T-helper 1 cell treated with Interleukin-12 subunit alpha and Interleukin-12 subunit beta and Interleukin-4 antibody, amounts not matched to agents 30 ng/mL and 1 ng/mL, for 36 hours (primary cell): Measurements from ENCODE around the gene INPP5E. TPM values are rescaled to one million over a fixed set of nuclear protein-coding genes. Genes with fewer than 3 reads are reported as not detected.

Source experiments
- intact Hi-C: fragments of 100-400 bp; cut with micrococcal nuclease; formaldehyde crosslinking; loops from one replicate; pipeline ENCODE4 v1.15.1; 2024
- total RNA-seq: library from RNA; stranded (reverse); gene quantifications from 2 replicates; pipeline ENCODE4 v1.2.3, GENCODE V29; 2022

Gene INPP5E, protein sequence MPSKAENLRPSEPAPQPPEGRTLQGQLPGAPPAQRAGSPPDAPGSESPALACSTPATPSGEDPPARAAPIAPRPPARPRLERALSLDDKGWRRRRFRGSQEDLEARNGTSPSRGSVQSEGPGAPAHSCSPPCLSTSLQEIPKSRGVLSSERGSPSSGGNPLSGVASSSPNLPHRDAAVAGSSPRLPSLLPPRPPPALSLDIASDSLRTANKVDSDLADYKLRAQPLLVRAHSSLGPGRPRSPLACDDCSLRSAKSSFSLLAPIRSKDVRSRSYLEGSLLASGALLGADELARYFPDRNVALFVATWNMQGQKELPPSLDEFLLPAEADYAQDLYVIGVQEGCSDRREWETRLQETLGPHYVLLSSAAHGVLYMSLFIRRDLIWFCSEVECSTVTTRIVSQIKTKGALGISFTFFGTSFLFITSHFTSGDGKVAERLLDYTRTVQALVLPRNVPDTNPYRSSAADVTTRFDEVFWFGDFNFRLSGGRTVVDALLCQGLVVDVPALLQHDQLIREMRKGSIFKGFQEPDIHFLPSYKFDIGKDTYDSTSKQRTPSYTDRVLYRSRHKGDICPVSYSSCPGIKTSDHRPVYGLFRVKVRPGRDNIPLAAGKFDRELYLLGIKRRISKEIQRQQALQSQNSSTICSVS
- total RNA-seq, result 23.2 and 23.8 TPM in 2 replicates

GRCh38 chr9:136439481-136440408 is at the start of gene INPP5E:
Gene INPP5E, minus strand, starts transcription at chr9:136439845. Its CDS starts 426 bp downstream, at chr9:136439419.
- intact Hi-C loops, result loop anchor here (1.0 to 2.0 kb wide), 4 partner anchors 29 to 76 kb away; partner anchors contain the start of genes DNLZ, ENTR1, PMPCA and SEC16A

GRCh38 chr9:136488247-136489214 is 48.9 kb upstream of the INPP5E start:
- intact Hi-C loops, result loop anchor here (10.0 kb wide), 1 partner anchor 396 kb away; the partner anchor contains the start of gene TRAF2

DNA sequence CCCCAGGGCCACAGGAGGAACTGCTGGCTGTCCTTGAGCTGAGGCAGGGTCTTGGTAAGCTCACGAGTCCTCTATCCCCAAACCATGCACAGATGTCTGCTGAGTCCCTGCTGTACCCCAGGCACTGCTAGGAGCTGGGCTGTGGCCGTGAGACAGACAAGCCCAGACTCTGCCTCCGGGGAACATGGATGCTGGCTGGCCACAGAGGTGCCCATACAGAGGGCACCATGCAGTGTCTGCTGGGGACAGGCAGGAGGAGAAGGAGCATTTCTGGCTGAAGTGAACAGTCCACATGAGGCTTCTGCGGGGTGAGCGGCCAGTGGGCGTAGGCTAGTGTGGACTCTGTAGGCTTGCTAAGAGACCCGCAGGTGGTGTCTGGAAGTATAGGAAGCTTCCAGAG is 48.0 kb upstream of the INPP5E start:
- intact Hi-C loops, result loop anchor here (10.0 kb wide), 1 partner anchor 397 kb away; the partner anchor contains the start of gene TRAF2

DNA sequence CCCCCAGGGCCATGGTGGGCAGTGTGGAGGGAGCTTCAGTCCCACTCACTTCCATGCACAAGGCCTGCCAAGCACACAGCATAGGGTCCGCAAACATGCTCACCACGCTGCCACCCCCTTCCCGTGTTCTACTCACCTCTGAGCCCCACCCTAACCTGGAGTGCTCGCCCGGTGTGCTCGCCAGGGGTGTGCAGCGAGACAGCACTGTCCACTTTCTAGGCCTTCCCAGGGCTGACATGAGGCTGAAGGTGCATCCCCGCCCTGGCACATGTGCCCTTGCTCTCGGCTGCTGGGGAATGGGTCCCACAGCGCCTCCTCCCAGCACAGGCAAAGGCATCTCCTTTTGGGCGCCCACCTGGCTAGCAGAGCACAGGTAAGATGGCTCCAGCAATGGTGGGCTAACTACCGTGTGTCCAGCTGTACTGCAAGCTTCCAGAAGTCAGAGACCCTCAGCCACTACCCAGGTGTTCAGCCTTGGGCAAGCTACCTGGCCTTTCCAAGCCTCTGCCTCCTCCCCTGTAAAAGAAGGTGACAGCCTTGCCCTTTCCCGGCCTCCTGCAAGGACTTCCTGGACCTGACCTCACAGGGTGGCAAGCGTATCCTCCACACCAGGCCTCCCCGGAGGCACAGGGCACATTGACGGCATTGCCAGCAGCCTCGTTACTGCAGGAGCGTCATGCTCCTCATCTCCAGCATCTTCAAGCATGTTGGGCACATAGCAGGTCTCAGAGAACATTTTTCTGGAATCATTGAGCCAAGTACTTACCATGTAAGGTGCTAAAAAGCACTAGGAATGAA is 47.4 kb upstream of the INPP5E start:
- intact Hi-C loops, result loop anchor here (10.0 kb wide), 1 partner anchor 398 kb away; the partner anchor contains the start of gene TRAF2

DNA sequence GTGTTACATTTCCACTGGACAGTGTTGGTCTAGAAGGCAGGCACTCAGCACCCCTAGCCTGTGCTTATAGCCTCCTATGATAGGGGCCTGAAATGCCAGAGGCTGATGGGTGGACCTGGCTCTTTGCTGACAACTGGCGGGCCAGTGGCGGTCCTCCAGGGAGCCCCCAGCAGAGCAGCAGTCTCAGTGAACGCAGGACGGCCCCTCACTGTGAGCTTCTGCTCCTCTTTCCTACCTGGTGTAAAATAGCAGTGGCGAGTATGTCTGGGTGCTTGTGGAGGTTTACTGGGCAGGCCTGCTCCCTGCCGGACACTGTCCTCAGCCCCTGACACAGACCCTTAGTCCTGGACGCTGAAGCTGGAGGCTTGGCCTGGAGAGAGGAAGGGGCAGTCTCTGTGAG is 46.5 kb upstream of the INPP5E start:
- intact Hi-C loops, result loop anchor here (10.0 kb wide), 1 partner anchor 399 kb away; the partner anchor contains the start of gene TRAF2

- intact Hi-C loops, result loop anchor here (1.0 to 10.0 kb wide), 6 partner anchors 27 to 399 kb away; partner anchors contain the start of gene TRAF2
Measured at GRCh38 chr9:136485049-136486045, 45.7 kb upstream of the INPP5E start.

- intact Hi-C loops, result loop anchor here (1.0 to 10.0 kb wide), 9 partner anchors 28 to 1108 kb away; partner anchors contain the start of genes CAMSAP1, TRAF2, TUBB4B and ZMYND19
Measured at GRCh38 chr9:136484153-136485048, 44.8 kb upstream of the INPP5E start.

DNA sequence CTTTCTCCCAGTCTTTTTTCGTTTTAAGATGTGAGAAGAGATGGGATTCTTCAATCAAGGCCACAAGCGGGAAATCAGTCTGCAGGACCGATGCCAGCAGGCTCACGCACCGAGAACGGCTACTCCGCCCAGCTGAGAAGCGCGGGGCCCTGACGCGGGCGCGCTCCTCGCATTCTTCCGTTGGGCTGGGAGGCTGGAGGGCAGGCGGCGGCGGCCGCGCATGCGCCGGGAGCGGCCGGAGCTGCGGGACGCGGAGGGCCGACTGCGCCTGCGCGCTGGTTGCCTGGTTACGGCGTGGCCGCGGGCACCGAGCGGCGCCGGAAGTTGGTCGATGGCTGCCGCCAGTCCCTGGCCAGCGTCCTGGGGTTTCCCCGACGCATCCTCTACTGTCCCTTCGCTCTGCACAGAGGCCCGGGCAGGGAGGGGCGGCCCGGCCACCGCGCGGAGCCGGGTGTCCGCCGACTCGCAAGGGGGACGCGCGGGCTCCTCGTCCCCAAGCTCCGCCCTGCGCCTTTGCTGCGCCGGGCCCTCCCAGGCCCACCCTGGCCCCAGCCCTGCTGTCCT is 44.0 kb upstream of the INPP5E start:
- intact Hi-C loops, result loop anchor here (1.0 to 10.0 kb wide), 16 partner anchors 44 to 1122 kb away; partner anchors contain the start of genes AGPAT2, ARRDC1, CAMSAP1 and DNLZ

DNA sequence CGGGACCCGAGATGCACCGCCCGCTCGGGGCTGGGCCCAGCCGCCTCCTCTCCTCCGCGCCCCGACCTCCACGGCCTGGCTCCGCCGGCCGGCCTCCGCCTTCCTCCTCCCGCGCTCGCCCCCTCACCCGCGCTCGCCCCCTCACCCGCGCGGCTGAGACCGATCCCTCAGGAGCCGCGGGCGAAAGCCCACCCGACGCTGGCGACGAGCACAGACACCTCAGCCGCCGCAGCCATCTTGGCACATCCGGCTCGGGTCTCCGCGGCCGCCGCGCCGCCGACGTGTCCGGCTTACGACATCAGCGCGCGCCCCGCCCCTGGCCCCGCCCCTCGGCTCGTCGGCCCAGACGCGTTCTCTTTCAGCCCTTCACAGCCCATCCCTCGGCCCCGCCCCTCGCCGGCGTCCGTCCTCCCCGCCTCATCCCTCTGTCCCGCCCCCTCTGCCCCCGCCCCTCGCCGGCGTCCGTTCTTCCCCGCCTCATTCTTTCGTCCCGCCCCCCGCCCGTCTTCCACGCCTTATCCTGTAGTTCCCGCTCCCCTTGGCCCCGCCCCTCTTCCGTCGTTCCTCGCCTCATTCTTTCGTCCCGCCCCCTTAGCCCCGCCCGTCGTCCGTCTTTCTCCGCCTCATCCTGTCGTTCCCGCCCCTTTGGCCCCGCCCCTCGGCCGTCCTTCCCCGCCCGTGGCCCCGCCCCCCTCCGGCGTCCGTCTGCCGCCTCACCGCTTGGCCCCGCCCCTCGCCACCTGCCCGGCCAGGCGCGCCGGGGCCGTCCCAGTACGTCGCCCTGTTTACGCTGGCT is 43.3 kb upstream of the INPP5E start, which contains the start of gene SEC16A:
TSS of gene SEC16A (minus strand) at position 248 of the 796 bp plus-strand sequence. CDS start 5,425 bp downstream, outside the sequence.
- intact Hi-C loops, result loop anchor here (1.0 to 10.0 kb wide), 17 partner anchors 44 to 1122 kb away; partner anchors contain the start of genes AGPAT2, ARRDC1, CAMSAP1 and DNLZ

DNA sequence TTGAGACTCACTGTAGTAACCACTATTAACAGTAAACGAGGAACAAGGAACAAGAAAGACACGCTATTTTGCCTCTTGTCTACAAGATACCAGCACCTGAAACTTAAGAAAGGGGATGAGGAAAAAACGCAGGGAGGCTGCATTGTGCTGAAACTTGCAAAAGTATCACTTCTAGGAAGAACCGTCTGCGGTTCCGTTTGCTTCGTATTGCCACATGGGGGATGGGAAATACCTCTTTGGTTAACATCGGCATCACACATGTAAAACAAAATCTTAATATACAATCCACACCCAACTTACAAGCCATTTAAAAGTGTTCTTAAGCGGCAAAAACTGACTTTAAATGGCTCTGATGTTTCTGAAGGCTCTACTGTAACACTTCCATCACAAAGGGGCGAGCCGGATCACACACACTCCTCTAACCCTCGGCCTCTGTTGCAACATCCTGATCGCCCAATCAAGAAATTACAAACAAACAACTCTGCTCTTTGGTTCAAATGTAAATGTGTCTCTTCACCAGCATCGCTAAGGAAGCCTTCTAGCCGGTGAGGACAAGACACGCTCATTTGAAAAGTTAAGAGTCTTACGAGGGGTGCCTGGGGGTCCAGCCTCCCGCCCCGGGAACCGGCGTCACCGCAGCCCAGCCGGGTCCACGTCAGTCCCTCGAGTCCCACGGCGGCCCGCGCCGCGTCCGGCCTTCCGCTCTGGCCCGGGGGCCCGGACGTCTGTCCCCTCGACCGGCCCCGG is 42.6 kb upstream of the INPP5E start:
- intact Hi-C loops, result loop anchor here (1.0 to 10.0 kb wide), 7 partner anchors 78 to 1110 kb away; partner anchors contain the start of genes CAMSAP1, MAN1B1, NSMF and TRAF2

DNA sequence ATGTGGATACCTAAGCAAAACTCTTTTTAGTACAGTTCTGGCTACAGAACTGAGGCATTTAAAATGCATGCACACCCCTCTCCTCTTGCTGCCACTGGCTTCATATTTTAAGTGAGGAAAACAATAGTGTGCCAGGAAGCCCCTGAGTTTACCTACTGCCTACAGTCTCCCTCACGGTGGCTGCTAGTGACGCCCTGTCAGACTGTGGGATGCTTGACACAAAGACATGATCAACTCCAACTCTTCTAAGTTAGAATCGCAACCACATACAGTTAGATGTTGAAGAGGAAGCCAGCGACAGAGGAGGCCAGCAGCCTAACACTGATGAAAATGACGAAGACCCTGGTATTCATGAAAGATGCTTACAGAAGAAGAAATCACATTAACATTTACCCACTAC is 41.9 kb upstream of the INPP5E start:
- intact Hi-C loops, result loop anchor here (5.0 to 10.0 kb wide), 4 partner anchors 403 to 1111 kb away; partner anchors contain the start of genes CAMSAP1, TRAF2, TUBB4B and ZMYND19

- intact Hi-C loops, result no loop called here
Measured at GRCh38 chr9:136476369-136477150, 36.9 kb upstream of the INPP5E start.
